SK-N-SH (cell line): ENCODE results near the gene ZPBP. TPM values are rescaled to one million over a fixed set of nuclear protein-coding genes. Genes with fewer than 3 reads are reported as not detected.

Experiments used
- CTCF ChIA-PET: fragments of 300-600, 350-600 bp; formaldehyde crosslinking; extraction: SDS; loops from one replicate; lab custom pipeline; 2021; lab: Yijun Ruan, JAX
- POLR2A ChIA-PET: fragments of 350-600 bp; sonication (Branson Sonifier 250); formaldehyde crosslinking; extraction: SDS; loops from one replicate; lab custom pipeline; 2020; ENCODE audit warnings: antibody characterized with exemption, inconsistent platforms; lab: Yijun Ruan, JAX
- DNase-seq: peaks from one replicate; pipeline ENCODE4 v3.0.0; 2012
- H2AFZ ChIP-seq: fragments of 200-600 bp; sonication (generic); 2 replicates; pipeline ENCODE4 v1.8.1; 2016; ENCODE audit warnings: antibody characterized with exemption, mild to moderate bottlenecking, low read depth
- H3F3A ChIP-seq: fragments of 200-600 bp; sonication (generic); replicated peaks from 2 replicates; pipeline ENCODE3; 2016; ENCODE audit warnings: antibody characterized with exemption, mild to moderate bottlenecking; ENCODE audit not compliant: insufficient read depth
- H3K27ac ChIP-seq, 2 experiments: fragments of 200-500 bp in 1 of 2; fragments of 200-600 bp in 1 of 2; sonication (Bioruptor generic) in 1 of 2; sonication (generic), shearing (Covaris generic) in 1 of 2; 2 replicates each; pipeline versions ENCODE4 v1.5.1 to v1.6.1; 2014 to 2016; ENCODE audit warnings: low read depth in 2 of 2, inconsistent platforms in 1 of 2, low read length in 1 of 2, mild to moderate bottlenecking in 1 of 2, mixed read lengths in 1 of 2
- H3K27me3 ChIP-seq: fragments of 200-600 bp; sonication (generic), shearing (Covaris generic); 2 replicates; pipeline ENCODE4 v1.6.1; 2016; ENCODE audit warnings: mixed run types; ENCODE audit not compliant: insufficient read depth
- H3K36me3 ChIP-seq, 2 experiments: fragments of 200-500 bp in 1 of 2; fragments of 200-600 bp in 1 of 2; sonication (Bioruptor generic) in 1 of 2; sonication (generic) in 1 of 2; replicated peaks in 1 of 2; 2 replicates each; pipeline versions ENCODE3 to v1.5.1; 2014 to 2016; ENCODE audit warnings: low read length in 1 of 2, mild to moderate bottlenecking in 1 of 2; ENCODE audit not compliant: insufficient read depth in 2 of 2, control insufficient read depth in 1 of 2
- H3K4me1 ChIP-seq, 2 experiments: fragments of 200-500 bp in 1 of 2; fragments of 200-600 bp in 1 of 2; sonication (Bioruptor generic) in 1 of 2; sonication (generic), shearing (Covaris generic) in 1 of 2; 2 replicates each; pipeline versions ENCODE4 v1.5.1 to v1.6.1; 2014 to 2016; ENCODE audit warnings: low read depth in 1 of 2, low read length in 1 of 2, mixed run types in 1 of 2; ENCODE audit not compliant: insufficient read depth in 2 of 2, control insufficient read depth in 1 of 2
- H3K4me2 ChIP-seq: fragments of 200-600 bp; sonication (generic), shearing (Covaris generic); 2 replicates; pipeline ENCODE4 v1.6.1; 2017; ENCODE audit warnings: mixed run types
- H3K4me3 ChIP-seq, 2 experiments: fragments of 200-500 bp in 1 of 2; fragments of 200-600 bp in 1 of 2; sonication (Bioruptor generic) in 1 of 2; sonication (generic), shearing (Covaris generic) in 1 of 2; 2 replicates each; pipeline versions ENCODE4 v1.5.1 to v1.8.1; 2014 to 2016; ENCODE audit warnings: low read depth in 2 of 2, inconsistent platforms in 1 of 2, low read length in 1 of 2, mild to moderate bottlenecking in 1 of 2, mixed read lengths in 1 of 2, moderate library complexity in 1 of 2
- H3K79me2 ChIP-seq: fragments of 200-600 bp; sonication (generic); 2 replicates; pipeline ENCODE4 v1.8.1; 2017; ENCODE audit warnings: mild to moderate bottlenecking; ENCODE audit not compliant: insufficient read depth
- H3K9ac ChIP-seq: fragments of 200-600 bp; sonication (generic); 2 replicates; pipeline ENCODE4 v1.6.1; 2017; ENCODE audit warnings: mixed run types
- H3K9me2 ChIP-seq: fragments of 200-600 bp; sonication (generic); 2 replicates; pipeline ENCODE4 v1.6.1; 2017; ENCODE audit warnings: mixed run types
- H3K9me3 ChIP-seq: fragments of 200-600 bp; sonication (generic); 2 replicates; pipeline ENCODE4 v1.6.1; 2017; ENCODE audit warnings: mixed run types, mild to moderate bottlenecking, moderate library complexity
- H4K20me1 ChIP-seq: fragments of 200-600 bp; sonication (generic); 2 replicates; pipeline ENCODE4 v1.6.1; 2017; ENCODE audit warnings: mild to moderate bottlenecking, mixed run types; ENCODE audit not compliant: insufficient read depth
- EZH2phosphoT487 ChIP-seq: fragments of 200-600 bp; sonication (generic); IDR thresholded peaks from 2 replicates; pipeline ENCODE4 v1.6.1; 2017; ENCODE audit warnings: low read depth, mixed run types, mild to moderate bottlenecking, antibody characterized with exemption, moderate library complexity, borderline replicate concordance
- JUND ChIP-seq: IDR thresholded peaks from 2 replicates; pipeline ENCODE4 v1.4.0; 2012
- POLR2AphosphoS5 ChIP-seq: IDR thresholded peaks from 2 replicates; pipeline ENCODE4 v1.6.1; 2012; ENCODE audit warnings: low read depth, low read length
- RAD21 ChIP-seq: IDR thresholded peaks from 2 replicates; pipeline ENCODE4 v1.6.1; 2012; ENCODE audit warnings: mild to moderate bottlenecking, low read length
- RCOR1 ChIP-seq: fragments of 150-350 bp; IDR thresholded peaks from 2 replicates; pipeline ENCODE4 v1.6.1; 2017; ENCODE audit warnings: antibody characterized with exemption, low read length
- RFX5 ChIP-seq: IDR thresholded peaks from 2 replicates; pipeline ENCODE4 v1.6.1; 2012; ENCODE audit warnings: mild to moderate bottlenecking, improper control_type of control experiment, low read length
- SMC3 ChIP-seq: IDR thresholded peaks from 2 replicates; pipeline ENCODE4 v1.6.1; 2012; ENCODE audit warnings: low read depth, low read length, improper control_type of control experiment
- USF2 ChIP-seq: fragments of 150-350 bp; IDR thresholded peaks from 2 replicates; pipeline ENCODE4 v1.6.1; 2017; ENCODE audit warnings: antibody characterized with exemption, low read length, low read depth, borderline replicate concordance
- WGBS: methylation state at CpG from one replicate; pipeline ENCODE4 v1.1.6; 2017; ENCODE audit warnings: low lambda C conversion rate; 5-methylcytosine and 5-hydroxymethylcytosine counted together
- polyA plus RNA-seq, 3 experiments: library from polyadenylated mRNA; depleted of rRNA; stranded (reverse); fragments of >200 nt; gene quantifications; 2 replicates each; pipeline ENCODE4 v1.2.3, GENCODE V29; 2012
- TF ChIP-seq, protein P1 (sequence below): IDR thresholded peaks from 2 replicates; pipeline ENCODE4 v1.4.0; 2012; ENCODE audit warnings: low read depth, borderline replicate concordance
- TF ChIP-seq, protein P2 (sequence below): IDR thresholded peaks from 2 replicates; pipeline ENCODE4 v1.6.1; 2012; ENCODE audit warnings: mild to moderate bottlenecking, low read depth, low read length, moderate library complexity
- TF ChIP-seq, protein P3 (sequence below): fragments of 200-600 bp; sonication (generic); IDR thresholded peaks from 2 replicates; pipeline ENCODE4 v1.6.1; 2017; ENCODE audit warnings: antibody characterized with exemption, mild to moderate bottlenecking, moderate library complexity

ZPBP gene
- polyA plus RNA-seq (2012; rRNA removed) = not detected in 2 replicates
- not detected in 2 replicates for polyA plus RNA-seq (2012; cell fraction: cytosol; rRNA removed)
- polyA plus RNA-seq (2012; cell fraction: nucleus; rRNA removed) = not detected in 2 replicates

GRCh38 chr7:50092579-50093491, at the start of gene ZPBP:
TSS of gene ZPBP (minus strand) at chr7:50093246. CDS start at chr7:50093194, 52 bp downstream.
- Histone ChIP-seq H3K4me3 (no peak within 1 kb of the TSS; a peak in 1 of 4 replicates), H3K9ac (no peak within 1 kb of the TSS), H3K79me2 (no peaks in the 10 kb centered on the region), H3K4me2 (no peak within 1 kb of the TSS), H3K27ac (no peak within 1 kb of the TSS), H3F3A (no peaks in the 10 kb centered on the region), H3K27me3 (no peaks in the 10 kb centered on the region), H3K9me2 (no peaks in the 10 kb centered on the region), H2AFZ (no peak within 1 kb of the TSS), H3K4me1 (no peaks in the 10 kb centered on the region), H3K36me3 (no peaks in the 10 kb centered on the region), H4K20me1 (no peaks in the 10 kb centered on the region), H3K9me3 (no peaks in the 10 kb centered on the region)
- CTCF ChIA-PET = interaction anchor here (0.6 to 5.5 kb wide), 54 partner anchors 9 to 1277 kb away, joined by 3 to 108 read pairs (median 4); no protein-coding TSS in a partner anchor
- POLR2A ChIA-PET = no interaction called here
- TF ChIP-seq, protein P1, sequence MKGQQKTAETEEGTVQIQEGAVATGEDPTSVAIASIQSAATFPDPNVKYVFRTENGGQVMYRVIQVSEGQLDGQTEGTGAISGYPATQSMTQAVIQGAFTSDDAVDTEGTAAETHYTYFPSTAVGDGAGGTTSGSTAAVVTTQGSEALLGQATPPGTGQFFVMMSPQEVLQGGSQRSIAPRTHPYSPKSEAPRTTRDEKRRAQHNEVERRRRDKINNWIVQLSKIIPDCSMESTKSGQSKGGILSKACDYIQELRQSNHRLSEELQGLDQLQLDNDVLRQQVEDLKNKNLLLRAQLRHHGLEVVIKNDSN = no peak
- TF ChIP-seq RFX5 = no peak
- TF ChIP-seq, protein P2, sequence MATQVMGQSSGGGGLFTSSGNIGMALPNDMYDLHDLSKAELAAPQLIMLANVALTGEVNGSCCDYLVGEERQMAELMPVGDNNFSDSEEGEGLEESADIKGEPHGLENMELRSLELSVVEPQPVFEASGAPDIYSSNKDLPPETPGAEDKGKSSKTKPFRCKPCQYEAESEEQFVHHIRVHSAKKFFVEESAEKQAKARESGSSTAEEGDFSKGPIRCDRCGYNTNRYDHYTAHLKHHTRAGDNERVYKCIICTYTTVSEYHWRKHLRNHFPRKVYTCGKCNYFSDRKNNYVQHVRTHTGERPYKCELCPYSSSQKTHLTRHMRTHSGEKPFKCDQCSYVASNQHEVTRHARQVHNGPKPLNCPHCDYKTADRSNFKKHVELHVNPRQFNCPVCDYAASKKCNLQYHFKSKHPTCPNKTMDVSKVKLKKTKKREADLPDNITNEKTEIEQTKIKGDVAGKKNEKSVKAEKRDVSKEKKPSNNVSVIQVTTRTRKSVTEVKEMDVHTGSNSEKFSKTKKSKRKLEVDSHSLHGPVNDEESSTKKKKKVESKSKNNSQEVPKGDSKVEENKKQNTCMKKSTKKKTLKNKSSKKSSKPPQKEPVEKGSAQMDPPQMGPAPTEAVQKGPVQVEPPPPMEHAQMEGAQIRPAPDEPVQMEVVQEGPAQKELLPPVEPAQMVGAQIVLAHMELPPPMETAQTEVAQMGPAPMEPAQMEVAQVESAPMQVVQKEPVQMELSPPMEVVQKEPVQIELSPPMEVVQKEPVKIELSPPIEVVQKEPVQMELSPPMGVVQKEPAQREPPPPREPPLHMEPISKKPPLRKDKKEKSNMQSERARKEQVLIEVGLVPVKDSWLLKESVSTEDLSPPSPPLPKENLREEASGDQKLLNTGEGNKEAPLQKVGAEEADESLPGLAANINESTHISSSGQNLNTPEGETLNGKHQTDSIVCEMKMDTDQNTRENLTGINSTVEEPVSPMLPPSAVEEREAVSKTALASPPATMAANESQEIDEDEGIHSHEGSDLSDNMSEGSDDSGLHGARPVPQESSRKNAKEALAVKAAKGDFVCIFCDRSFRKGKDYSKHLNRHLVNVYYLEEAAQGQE = no peak
- TF ChIP-seq RCOR1 = 0 out of 2 replicates have a peak, but pooled peaks have one; percentile 44
- no peak for TF ChIP-seq EZH2phosphoT487
- TF ChIP-seq RAD21 = peak; percentile 95
- no peak for TF ChIP-seq USF2
- TF ChIP-seq POLR2AphosphoS5 = no peak
- peak; percentile 73 for TF ChIP-seq SMC3
- TF ChIP-seq, protein P3, sequence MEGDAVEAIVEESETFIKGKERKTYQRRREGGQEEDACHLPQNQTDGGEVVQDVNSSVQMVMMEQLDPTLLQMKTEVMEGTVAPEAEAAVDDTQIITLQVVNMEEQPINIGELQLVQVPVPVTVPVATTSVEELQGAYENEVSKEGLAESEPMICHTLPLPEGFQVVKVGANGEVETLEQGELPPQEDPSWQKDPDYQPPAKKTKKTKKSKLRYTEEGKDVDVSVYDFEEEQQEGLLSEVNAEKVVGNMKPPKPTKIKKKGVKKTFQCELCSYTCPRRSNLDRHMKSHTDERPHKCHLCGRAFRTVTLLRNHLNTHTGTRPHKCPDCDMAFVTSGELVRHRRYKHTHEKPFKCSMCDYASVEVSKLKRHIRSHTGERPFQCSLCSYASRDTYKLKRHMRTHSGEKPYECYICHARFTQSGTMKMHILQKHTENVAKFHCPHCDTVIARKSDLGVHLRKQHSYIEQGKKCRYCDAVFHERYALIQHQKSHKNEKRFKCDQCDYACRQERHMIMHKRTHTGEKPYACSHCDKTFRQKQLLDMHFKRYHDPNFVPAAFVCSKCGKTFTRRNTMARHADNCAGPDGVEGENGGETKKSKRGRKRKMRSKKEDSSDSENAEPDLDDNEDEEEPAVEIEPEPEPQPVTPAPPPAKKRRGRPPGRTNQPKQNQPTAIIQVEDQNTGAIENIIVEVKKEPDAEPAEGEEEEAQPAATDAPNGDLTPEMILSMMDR = peak; percentile 98
- no peak for TF ChIP-seq JUND
- WGBS = 61% methylated on average over 53 of the region's 53 CpGs
- peak; percentile 65 for DNase-seq
